Transverse colon (tissue), 4 donors: Measurements from ENCODE around the gene NFKB1.

ENCODE experiments used
- EP300 ChIP-seq: sonication (generic); formaldehyde crosslinking; IDR thresholded peaks from one replicate; pipeline ENCODE4 v1.6.1; 2017; ENCODE audit warnings: antibody characterized with exemption, low read depth
- POLR2A ChIP-seq: fragments of 450-650 bp; IDR thresholded peaks from one replicate; pipeline ENCODE4 v1.6.1; 2016; ENCODE audit warnings: antibody characterized with exemption, mild to moderate bottlenecking, moderate library complexity
- POLR2AphosphoS5 ChIP-seq, 3 donors: sonication (generic); formaldehyde crosslinking; IDR thresholded peaks; one replicate each; pipeline ENCODE4 v1.6.1; 2016; ENCODE audit warnings: antibody characterized with exemption in 3 of 3
- TF ChIP-seq, protein P1 (sequence below), 5 experiments: fragments of 200-600 bp in 3 of 5; fragments of 450-650 bp in 2 of 5; sonication (generic) in 3 of 5; IDR thresholded peaks; 1 replicate in 2 of 5; 2 replicates in 3 of 5; pipeline ENCODE4 v1.5.1; 2016 to 2017; ENCODE audit warnings: antibody characterized with exemption in 5 of 5, inconsistent platforms in 3 of 5, mild to moderate bottlenecking in 2 of 5, moderate library complexity in 1 of 5

GRCh38 chr4:102657206-102657605 lies 156.0 kb downstream of the NFKB1 start:
- TF ChIP-seq, protein P1, sequence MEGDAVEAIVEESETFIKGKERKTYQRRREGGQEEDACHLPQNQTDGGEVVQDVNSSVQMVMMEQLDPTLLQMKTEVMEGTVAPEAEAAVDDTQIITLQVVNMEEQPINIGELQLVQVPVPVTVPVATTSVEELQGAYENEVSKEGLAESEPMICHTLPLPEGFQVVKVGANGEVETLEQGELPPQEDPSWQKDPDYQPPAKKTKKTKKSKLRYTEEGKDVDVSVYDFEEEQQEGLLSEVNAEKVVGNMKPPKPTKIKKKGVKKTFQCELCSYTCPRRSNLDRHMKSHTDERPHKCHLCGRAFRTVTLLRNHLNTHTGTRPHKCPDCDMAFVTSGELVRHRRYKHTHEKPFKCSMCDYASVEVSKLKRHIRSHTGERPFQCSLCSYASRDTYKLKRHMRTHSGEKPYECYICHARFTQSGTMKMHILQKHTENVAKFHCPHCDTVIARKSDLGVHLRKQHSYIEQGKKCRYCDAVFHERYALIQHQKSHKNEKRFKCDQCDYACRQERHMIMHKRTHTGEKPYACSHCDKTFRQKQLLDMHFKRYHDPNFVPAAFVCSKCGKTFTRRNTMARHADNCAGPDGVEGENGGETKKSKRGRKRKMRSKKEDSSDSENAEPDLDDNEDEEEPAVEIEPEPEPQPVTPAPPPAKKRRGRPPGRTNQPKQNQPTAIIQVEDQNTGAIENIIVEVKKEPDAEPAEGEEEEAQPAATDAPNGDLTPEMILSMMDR (IDR thresholded peaks at IDR 0.05): no peak
- TF ChIP-seq POLR2A (no peak), POLR2AphosphoS5 (IDR thresholded peaks at IDR 0.05) (no peak), EP300 (no peak)
